IPS DF 19.7 (cell line): Measurements from ENCODE around the gene MARK2.
"Not testable (repeated sequence)": the region's sequence is repeated elsewhere in the genome, so short reads cannot be mapped to it uniquely, and the experiment has no call there.

Experiments
- DNase-seq: peaks from one replicate; pipeline ENCODE4 v3.0.0-alpha.2; 2013; ENCODE audit warnings: low read depth, low spot score

The MARK2 gene

GRCh38 chr11:63838678-63839507, at the start of gene MARK2:
Gene MARK2 (plus strand): TSS chr11:63839110. CDS start chr11:63839507, 397 bp downstream.
- peak; percentile 77 for DNase-seq

GRCh38 chr11:63791495-63792167, 47.3 kb upstream of the MARK2 start:
- no peak for DNase-seq

GRCh38 chr11:63793161-63793560, 45.7 kb upstream of the MARK2 start:
- no peak for DNase-seq

- no peak for DNase-seq
These were observed 43.8 kb upstream of the MARK2 start for GRCh38 chr11:63795066-63795465.

GRCh38 chr11:63800921-63801320, 38.0 kb upstream of the MARK2 start:
- DNase-seq: no peak

- no peak for DNase-seq
These were observed 36.1 kb upstream of the MARK2 start for GRCh38 chr11:63802637-63803414.

- DNase-seq: no peak
These were observed 34.7 kb upstream of the MARK2 start for GRCh38 chr11:63804259-63804658.

- no peak for DNase-seq
These were observed 33.0 kb upstream of the MARK2 start for GRCh38 chr11:63805844-63806415.

GRCh38 chr11:63810383-63810782, 28.5 kb upstream of the MARK2 start:
- DNase-seq: not testable (repeated sequence)

GRCh38 chr11:63811522-63811921, 27.4 kb upstream of the MARK2 start:
- DNase-seq: no peak

GRCh38 chr11:63813035-63813562, 25.8 kb upstream of the MARK2 start, which contains the start of gene SPINDOC:
Gene SPINDOC (plus strand): TSS chr11:63813456. CDS start chr11:63813687, 231 bp downstream.
- DNase-seq: no peak

GRCh38 chr11:63813563-63814382, 25.1 kb upstream of the MARK2 start:
- no peak for DNase-seq

GRCh38 chr11:63814383-63814736, 24.6 kb upstream of the MARK2 start:
- no peak for DNase-seq

GRCh38 chr11:63816166-63816565, 22.7 kb upstream of the MARK2 start:
- DNase-seq: no peak

GRCh38 chr11:63816732-63817131, 22.2 kb upstream of the MARK2 start:
- no peak for DNase-seq

- DNase-seq: no peak
These were observed 21.0 kb upstream of the MARK2 start for GRCh38 chr11:63817758-63818498.

GRCh38 chr11:63818609-63819008, 20.3 kb upstream of the MARK2 start:
- no peak for DNase-seq

GRCh38 chr11:63821411-63821810, 17.5 kb upstream of the MARK2 start:
- no peak for DNase-seq

GRCh38 chr11:63826471-63827190, 12.3 kb upstream of the MARK2 start:
- DNase-seq: no peak
